Ishikawa (cell line): Measurements from ENCODE around the gene TMEM165.

Experiments
- MAX ChIP-seq: IDR thresholded peaks from 2 replicates; pipeline ENCODE4 v1.6.1; 2012
- RAD21 ChIP-seq: IDR thresholded peaks from 2 replicates; pipeline ENCODE4 v1.6.1; 2012; ENCODE audit warnings: low read depth
- TAF1 ChIP-seq: IDR thresholded peaks from 2 replicates; pipeline ENCODE4 v1.6.1; 2012; ENCODE audit warnings: low read depth, mild to moderate bottlenecking
- YY1 ChIP-seq: IDR thresholded peaks from 2 replicates; pipeline ENCODE4 v1.6.1; 2012; ENCODE audit warnings: low read depth
- ZBTB7A ChIP-seq: IDR thresholded peaks from 2 replicates; pipeline ENCODE4 v1.6.1; 2012; ENCODE audit warnings: low read depth

GRCh38 chr4:55356991-55357461 lies 38.7 kb upstream of the TMEM165 start:
- TF ChIP-seq YY1 (no peak), TAF1 (no peak), ZBTB7A (no peak), MAX (no peak), RAD21 (no peak)
